ENCODE data around the gene PSKH1.
"Not testable (repeated sequence)": the region's sequence is repeated elsewhere in the genome, so short reads cannot be mapped to it uniquely, and the experiment has no call there.

The PSKH1 gene

GRCh38 chr16:67926181-67926750, 33.2 kb downstream of the PSKH1 start:
- DNase-seq (ENCODE audit: low spot score): peak; percentile 26

DNA sequence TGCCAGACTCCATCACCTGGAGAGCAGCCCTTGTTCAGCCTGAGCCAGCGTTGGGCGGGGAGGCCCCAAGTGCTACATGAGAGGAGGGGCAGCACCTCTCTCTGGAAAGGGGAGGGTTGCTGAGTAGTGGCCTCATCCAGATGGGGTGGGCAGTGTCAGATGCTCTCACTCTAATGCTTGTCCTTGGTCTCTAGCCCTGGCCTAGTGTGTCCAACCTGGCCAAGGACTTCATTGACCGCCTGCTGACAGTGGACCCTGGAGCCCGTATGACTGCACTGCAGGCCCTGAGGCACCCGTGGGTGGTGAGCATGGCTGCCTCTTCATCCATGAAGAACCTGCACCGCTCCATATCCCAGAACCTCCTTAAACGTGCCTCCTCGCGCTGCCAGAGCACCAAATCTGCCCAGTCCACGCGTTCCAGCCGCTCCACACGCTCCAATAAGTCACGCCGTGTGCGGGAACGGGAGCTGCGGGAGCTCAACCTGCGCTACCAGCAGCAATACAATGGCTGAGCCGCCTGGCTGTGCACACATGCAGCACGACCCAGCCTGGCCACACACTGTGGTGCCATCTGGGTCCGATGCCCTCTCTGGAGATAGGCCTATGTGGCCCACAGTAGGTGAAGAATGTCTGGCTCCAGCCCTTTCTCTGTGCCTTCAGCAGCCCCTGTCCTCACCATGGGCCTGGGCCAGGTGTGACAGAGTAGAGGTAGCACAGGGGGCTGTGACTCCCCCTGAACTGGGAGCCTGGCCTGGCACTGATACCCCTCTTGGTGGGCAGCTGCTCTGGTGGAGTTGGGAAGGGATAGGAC, 34.3 kb downstream of the PSKH1 start:
- DNase-seq (ENCODE audit: low spot score): no peak

- no peak for DNase-seq (ENCODE audit: low spot score)
Observed at GRCh38 chr16:67928147-67928546, 35.1 kb downstream of the PSKH1 start.

- DNase-seq (ENCODE audit: low spot score): peak; percentile 88
Observed at GRCh38 chr16:67928561-67929364, 35.7 kb downstream of the PSKH1 start.

- no peak for DNase-seq (ENCODE audit: low spot score)
Observed at GRCh38 chr16:67930191-67930590, 37.1 kb downstream of the PSKH1 start.

DNA sequence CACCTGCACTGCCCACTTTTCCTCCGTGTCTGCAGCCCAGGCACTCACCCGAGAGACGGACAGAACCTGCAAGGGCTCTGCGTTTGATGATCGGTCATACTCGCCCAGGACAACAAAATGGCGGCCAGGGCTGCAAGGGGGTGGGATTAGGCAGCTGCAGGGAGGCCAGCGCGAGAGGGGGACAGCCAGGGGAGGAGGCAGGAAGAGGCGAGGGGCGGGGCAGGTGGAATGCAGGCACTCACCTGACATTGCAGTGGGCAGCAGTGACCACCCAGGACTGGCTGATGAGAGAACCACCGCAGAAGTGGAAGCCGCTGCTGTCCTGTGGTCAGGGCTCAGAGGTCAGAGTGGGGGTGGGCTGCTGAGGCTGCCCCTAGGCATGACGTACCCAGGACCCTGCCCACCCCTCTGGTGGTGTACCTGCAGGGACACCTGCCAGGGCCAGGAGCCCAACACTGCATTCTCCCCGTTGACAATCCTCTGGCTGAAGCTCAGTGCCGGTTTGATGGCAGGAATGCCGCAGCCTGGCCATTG, 37.7 kb downstream of the PSKH1 start:
- DNase-seq (ENCODE audit: low spot score): no peak

GRCh38 chr16:67931712-67932461, 38.8 kb downstream of the PSKH1 start, which contains the start of gene CTRL:
Gene CTRL (minus strand): TSS chr16:67931862. CDS start chr16:67931852, 10 bp downstream.
- DNase-seq (ENCODE audit: low spot score): no peak

DNA sequence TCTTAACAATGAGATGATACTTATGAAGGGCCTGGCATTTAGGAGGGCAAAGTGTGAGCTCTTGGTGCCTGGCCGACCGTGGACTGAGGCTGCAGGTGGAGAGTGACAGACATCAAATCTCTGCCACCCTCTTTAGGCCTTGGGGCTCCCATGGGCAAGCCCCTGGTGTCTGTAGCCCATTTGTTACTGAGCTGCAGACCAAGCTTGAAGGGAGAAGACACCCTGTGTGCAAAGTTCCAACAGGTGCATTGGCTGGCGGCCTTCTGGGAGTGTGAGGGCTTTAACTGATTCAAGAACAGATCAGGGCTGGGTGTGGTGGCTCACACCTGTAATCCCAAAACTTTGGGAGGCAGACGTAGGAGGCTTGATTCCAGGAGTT, 39.4 kb downstream of the PSKH1 start:
- DNase-seq (ENCODE audit: low spot score): no peak

DNA sequence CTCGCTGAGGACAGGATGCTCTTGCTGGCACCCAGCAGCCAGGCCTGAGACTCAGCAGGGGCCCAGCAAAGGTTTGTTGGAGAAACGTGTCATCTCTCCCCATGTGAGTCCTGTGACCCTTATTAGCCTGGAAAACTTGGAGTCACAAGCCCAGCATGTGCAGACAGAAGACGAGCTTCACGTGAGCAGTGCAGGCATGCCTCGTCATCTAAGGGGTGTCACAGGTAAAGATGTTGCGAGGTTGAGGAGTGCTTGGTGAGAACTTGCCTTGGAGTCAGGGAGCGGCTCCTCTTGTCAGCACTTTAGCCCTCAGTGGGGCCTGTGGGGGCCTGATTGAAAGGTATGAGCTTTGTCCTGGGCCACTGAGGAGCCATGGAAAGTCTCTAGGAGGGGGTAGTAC, 40.8 kb downstream of the PSKH1 start:
- no peak for DNase-seq (ENCODE audit: low spot score)

DNA sequence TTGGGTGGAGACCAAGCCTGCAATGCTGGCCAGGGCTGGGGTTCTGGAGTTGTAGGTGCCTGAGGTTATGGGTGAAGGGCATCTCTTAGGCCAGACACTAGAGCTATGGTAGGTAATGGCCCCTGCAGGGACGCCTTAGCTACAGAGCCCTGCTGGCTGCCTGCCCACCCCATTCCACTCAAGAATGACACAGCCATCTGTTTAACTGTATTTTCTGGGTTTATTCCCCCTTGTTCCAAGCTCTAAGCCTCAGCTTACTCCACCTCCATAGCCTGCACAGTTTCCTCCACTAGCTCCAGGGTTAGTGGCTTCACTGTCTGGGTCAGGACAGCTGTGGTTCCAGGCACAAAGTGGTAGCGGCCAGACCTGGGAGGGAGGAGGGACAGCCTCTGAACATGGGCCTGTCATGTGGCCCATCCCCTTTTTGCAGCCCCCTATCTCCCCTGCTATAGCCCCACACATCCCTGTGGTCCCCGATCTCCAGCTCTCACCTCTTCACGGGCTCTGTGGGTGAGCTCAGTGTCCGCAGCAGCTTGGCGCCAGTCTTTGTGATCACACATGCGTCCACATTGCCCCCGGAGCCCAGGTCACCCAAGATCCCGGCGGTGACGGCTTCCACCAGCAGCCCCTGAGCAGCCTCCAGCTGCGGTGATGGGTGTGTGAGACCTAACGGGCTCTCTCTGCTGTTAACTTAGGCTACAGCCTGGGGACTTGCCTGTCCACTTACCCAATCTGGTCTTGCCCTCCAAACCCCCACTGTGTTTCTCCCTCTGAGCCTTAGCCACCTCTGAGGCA, 41.4 kb downstream of the PSKH1 start:
- no peak for DNase-seq (ENCODE audit: low spot score)

- DNase-seq (ENCODE audit: low spot score): no peak
Observed at GRCh38 chr16:67935101-67935401, 42.0 kb downstream of the PSKH1 start.

DNA sequence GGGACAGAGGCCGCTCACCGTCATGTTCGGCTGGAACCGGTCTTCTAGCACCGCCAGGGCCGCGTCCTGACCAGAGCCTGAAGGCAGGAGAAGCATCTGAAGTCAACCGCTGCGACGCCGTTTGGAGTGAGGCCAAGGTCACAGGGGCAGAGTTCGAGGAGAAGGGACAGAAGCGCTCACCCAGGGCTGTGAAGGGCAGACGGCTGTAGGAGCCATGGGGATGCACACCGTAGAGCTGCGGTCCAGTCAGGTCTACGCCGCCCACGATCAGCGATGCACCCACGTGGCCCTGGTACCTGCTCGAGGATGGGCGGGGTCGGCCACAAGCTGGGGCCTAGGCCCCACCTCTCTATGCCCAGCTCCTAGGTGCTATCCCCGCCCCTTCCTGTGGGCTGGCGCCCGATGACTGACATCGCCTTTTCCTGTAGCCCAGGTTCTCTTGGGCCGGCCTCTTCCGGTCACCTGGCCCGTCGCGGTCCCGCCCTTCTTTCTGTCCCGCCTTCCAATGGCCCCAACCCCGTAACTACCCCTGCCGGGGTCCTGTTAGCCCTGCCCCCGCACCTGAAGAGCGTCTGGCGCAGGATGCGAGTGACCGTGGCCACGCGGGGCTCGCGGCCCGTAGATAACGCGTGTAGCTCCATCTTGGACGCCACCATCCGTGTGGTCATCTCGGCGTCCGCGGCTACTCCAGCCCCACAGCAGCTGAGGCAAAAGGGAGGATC, 42.5 kb downstream of the PSKH1 start:
- DNase-seq (ENCODE audit: low spot score): peak; percentile 99

GRCh38 chr16:67936124-67936879, 43.2 kb downstream of the PSKH1 start, which contains the start of gene PSMB10:
Gene PSMB10 (minus strand): TSS chr16:67936850. CDS start chr16:67936749, 101 bp downstream.
- peak; percentile 77 for DNase-seq (ENCODE audit: low spot score)

DNA sequence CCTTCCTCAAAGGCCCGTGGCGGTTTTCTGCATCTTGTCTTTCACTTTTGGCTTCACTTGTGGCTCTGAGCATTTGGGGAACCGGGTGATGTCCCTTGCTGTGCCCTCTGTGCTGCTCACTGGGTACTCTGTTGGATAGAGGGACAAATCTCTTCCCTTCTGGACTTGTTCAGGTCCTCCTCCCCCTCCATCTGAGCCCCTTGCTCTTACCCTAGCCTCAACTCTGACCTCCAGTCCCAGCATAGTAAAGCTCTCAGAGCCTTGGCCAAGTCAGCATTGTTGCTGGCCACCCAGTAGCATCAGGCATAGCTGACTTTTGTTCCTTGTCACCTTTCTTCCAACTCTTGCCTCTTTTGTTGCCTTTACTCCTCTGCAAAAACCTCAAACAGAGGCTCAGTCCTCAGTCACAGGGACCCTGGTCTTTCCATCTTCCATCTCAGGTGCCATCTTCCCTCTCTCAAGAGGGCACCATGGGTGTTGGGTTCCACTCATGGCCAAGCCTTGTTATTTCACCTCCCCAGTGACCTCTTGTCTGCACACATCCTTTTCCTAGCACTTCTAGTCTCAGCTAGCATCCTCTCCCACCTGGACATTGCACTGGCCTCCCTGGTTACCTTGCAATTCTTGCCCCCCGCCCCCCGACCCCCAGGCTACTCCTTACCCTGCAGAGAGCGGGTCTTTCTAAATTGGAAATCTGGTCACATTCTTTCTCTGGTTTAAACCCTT, 44.0 kb downstream of the PSKH1 start:
- DNase-seq (ENCODE audit: low spot score): peak; percentile 90

DNA sequence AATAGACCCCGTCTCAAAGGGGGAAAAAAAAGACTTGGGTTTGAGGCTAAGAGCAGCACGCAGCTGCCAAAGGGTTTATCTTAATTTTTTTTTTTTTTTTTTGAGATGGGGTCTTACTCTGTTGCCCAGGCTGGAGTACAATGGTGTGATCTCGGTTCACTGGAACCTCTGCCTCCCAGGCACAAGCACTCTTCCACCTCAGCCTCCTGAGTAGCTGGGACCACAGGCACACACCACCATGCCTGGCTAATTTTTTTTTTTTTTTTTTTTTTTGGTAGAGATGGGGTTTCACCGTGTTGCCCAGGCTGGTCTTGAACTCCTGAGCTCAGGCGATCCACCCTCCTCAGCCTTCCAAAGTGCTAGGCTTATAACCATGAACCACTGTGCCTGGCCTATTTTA, 44.7 kb downstream of the PSKH1 start:
- DNase-seq (ENCODE audit: low spot score): not testable (repeated sequence)

DNA sequence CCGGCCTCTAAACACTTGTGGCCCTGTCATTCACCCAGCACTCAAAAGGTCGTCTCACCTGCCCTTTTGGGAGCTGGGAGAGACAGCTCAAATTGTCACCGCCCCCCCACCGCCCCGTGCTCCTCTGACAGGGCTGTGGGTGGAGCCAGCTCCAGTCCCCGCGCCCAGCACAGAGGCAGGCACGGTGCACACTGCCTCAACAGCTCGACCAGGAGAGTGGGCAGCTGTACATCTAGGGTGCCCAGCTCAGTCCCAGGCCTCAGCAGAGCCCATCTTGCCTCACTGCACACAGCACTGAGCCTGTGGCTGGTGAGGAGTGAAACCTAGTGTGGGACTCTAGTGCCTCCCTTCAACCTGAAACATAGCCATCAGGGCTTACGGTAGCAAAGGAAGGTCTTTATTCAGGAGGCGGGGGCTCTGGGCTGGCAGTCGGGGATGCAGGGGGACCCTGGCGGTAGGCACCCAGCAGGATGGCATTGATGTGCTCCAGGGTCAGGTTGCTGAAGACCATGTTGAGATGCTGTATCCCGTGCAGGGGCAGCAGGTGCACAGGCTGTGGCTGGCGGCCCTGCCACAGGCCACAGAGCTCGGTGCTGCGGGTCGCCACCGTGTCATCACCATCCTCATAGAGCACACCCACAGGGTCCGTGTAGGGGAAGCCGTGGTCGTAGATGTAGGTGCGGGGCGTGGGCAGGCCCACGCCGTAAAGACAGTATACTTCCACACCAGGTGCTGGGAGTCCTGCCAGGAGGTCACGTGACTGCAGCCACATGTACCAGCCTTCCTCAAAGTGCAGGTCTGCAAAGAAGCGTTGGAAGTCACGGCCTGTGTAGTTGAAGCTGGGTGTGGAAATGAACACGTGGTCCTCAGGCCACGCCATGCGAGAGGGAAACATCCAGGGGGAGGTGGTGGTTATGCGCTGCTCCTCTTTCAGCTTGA, 46.7 kb downstream of the PSKH1 start:
- no peak for DNase-seq (ENCODE audit: low spot score)

GRCh38 chr16:67940446-67941089, 47.5 kb downstream of the PSKH1 start:
- DNase-seq (ENCODE audit: low spot score): no peak
